ENCODE data around the gene BACH2.

GRCh38 chr6:90140683-90141082 is 156.0 kb downstream of the BACH2 start:
- TF ChIP-seq POLR2AphosphoS5 (IDR thresholded peaks at IDR 0.05) (no peak), POLR2A (IDR thresholded peaks at IDR 0.05) (no peak), CTCF (IDR thresholded peaks at IDR 0.05) (no peak)
